Measurements from ENCODE around the gene STARD3.

The STARD3 gene

DNA sequence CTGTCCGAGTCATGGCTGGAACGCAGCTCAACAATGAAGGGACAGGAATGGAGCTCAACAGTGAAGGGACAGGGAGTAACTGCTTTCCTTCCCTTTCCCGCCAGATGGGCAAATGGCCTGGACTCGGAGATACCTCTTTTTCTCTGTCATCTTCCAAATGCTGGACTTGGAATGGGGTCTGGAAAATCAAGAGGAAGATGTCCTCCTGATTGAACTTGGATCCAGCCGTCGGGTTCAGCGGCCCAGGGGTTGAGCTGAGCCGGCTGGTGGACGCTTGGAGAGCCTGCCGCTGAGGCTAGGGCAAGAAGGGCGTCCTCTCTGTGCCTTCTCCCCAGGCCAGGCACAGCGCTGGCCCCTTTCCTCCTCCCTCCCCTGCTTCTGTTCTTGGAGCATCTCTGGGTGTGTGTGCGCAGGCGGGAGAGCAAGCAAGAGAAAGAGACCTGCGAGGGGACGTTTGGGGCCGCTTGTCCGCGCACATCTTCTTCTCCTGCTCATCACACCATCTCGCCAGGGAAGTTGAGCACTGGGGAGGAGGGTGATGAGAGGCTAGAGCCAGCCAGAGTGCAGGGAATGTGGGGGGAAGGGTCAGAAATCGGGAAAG, 35.8 kb upstream of the STARD3 start:
- peaks cover 34% of the 10 kb centered on the region for H3K27me3 ChIP-seq (ENCODE audit: control insufficient read depth, insufficient read depth, low read length)
- no peak overlapping the region for H3K4me2 ChIP-seq (ENCODE audit: low read length)

DNA sequence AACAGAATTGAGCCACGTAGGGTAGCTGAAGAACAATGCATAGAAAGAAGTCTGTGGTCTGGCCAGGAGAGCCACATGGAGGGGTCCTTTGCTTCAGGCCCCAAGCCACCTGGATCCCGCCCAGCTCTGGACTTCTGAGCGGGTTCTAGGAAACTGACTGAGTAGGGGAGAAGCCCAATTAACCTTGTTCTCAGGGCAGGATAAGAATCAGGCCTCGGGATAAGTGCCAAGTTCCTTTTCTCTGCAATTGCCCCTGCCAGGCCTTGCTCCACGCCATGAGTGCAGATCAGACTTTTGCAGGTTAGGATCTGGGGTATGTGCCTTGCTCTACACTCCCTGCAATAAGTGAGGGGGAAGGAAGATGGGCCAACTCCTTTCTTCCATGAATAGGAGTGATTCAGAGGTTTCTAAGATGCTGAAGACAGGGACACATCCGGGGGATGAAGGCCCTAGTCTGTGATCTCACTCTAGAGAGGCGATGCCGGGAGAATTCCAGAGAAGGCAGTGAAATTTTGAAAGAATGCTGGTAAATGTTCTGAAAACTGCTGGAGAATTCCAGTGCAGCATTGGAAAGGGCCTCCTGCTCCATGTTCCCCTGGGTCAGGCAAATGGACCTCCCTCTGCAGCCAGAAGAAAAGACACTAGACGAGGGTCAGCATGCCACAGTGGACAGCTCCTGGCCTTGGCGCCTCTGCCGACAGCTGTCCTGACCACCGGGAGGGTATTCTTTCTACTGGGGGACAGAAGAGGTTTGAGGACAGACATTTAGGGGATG, 35.0 kb upstream of the STARD3 start:
- Histone ChIP-seq H3K4me1 (peaks cover 4% of the 10 kb centered on the region), H3K27ac (no peak overlapping the region)

More for the DNA sequence above, 35.8 kb upstream of the STARD3 start:
- H3K9me3 ChIP-seq (ENCODE audit: control insufficient read depth, low read length) = no peaks in the 10 kb centered on the region
- H3K9ac ChIP-seq = no peak overlapping the region
- H2AFZ ChIP-seq = no peak overlapping the region
- no peak for TF ChIP-seq CTCF (IDR thresholded peaks at IDR 0.05)
- H3K4me3 ChIP-seq (ENCODE audit: low read depth, low read length) = no peak overlapping the region
- H3K79me2 ChIP-seq = no peaks in the 10 kb centered on the region
- H3K27ac ChIP-seq = no peak overlapping the region
- H3K36me3 ChIP-seq (ENCODE audit: control insufficient read depth, insufficient read depth, low read length) = no peaks in the 10 kb centered on the region
- peaks cover 4% of the 10 kb centered on the region for H3K4me1 ChIP-seq

DNA sequence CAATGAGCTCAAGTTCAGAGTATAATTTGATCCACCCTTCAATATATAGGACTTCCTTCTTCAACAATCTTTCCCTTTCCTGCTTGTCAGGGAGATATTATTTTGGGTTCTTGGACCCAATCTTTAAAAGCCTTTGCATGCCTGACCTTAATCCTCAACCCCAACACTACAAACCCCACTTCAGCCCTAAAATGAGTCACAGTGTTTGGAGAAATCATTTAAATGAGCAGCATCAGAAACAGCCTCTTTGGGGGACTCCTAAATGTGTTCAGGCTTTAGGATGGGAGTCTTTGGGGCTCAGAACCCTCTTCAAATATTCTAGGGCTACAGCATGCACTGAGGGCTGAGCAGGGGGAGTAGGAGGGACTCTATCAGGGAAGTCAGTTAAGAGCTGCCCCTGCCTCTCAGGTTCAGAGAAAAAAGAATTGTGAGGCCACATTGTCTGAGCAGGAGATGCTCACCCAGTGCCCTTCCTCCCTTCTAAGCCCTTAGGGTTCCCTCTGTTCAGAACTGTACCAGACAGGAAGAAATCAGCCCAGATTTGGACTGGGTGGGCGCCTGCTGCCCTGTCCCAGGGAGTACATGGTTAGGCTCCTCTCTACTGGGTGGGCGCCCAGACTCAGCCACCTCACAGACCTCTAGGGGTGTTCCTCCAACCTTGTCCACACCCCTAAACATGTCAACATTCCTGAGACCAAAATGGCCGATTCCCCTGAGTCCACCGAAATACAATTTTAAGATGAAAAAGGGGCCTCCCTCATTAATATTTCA, 34.2 kb upstream of the STARD3 start:
- no peak overlapping the region for H3K4me3 ChIP-seq (ENCODE audit: low read depth, low read length)
- H3K4me1 ChIP-seq = peaks cover 4% of the 10 kb centered on the region
- H3K27me3 ChIP-seq (ENCODE audit: control insufficient read depth, insufficient read depth, low read length) = peaks cover 47% of the 10 kb centered on the region
- no peak overlapping the region for H3K9ac ChIP-seq
- TF ChIP-seq CTCF (IDR thresholded peaks at IDR 0.05) = no peak
- H2AFZ ChIP-seq = no peak overlapping the region
- no peak overlapping the region for H3K27ac ChIP-seq
- no peaks in the 10 kb centered on the region for H3K79me2 ChIP-seq
- H3K9me3 ChIP-seq (ENCODE audit: control insufficient read depth, low read length) = no peaks in the 10 kb centered on the region
- H3K36me3 ChIP-seq (ENCODE audit: control insufficient read depth, insufficient read depth, low read length) = no peaks in the 10 kb centered on the region
- H3K4me2 ChIP-seq (ENCODE audit: low read length) = no peak overlapping the region

More for the DNA sequence above, 35.0 kb upstream of the STARD3 start:
- Histone ChIP-seq H3K4me2 (ENCODE audit: low read length) (no peak overlapping the region), H3K9me3 (ENCODE audit: control insufficient read depth, low read length) (no peaks in the 10 kb centered on the region), H3K79me2 (no peaks in the 10 kb centered on the region), H3K4me3 (ENCODE audit: low read depth, low read length) (no peak overlapping the region), H3K27me3 (ENCODE audit: control insufficient read depth, insufficient read depth, low read length) (peaks cover 41% of the 10 kb centered on the region), H2AFZ (no peak overlapping the region), H3K9ac (no peak overlapping the region), H3K36me3 (ENCODE audit: control insufficient read depth, insufficient read depth, low read length) (no peaks in the 10 kb centered on the region)
- TF ChIP-seq CTCF (IDR thresholded peaks at IDR 0.05) = no peak

DNA sequence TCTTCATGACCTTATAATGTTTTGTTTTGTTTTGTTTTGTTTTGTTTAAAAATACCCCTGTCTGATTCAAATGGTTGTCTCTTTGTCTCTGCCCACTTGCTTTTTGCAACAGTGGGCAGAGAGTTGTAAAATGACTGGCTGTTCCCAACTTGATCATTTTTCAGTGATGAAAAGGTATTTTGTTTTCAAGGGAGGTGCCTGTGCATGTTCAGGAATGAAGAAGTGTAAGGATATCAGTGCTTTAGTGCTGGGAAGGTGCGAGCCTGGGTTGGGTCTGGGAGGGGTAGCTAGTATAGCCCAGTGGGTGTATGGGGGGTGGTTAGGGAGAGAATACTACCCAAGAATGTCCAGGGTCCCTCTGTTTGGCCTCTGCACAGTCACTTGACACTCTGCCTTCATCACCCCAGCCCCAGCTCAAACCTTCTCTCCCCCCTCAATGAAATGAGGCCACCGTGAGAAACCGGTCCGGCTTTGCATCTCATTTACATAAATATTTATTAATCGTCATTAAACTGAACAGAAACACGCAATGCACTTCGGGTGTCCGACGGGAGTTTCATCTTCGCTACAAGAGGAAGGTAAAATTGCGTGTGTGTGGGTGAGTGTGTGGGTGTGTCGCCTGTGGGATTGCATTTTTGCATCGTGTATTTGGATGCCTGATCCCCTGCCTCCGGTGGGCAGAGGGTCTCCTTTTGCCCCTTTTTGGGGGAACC, 33.5 kb upstream of the STARD3 start:
- Histone ChIP-seq H2AFZ (no peak overlapping the region), H3K4me3 (ENCODE audit: low read depth, low read length) (no peak overlapping the region), H3K36me3 (ENCODE audit: control insufficient read depth, insufficient read depth, low read length) (no peaks in the 10 kb centered on the region), H3K4me2 (ENCODE audit: low read length) (no peak overlapping the region), H3K27ac (no peak overlapping the region), H3K9me3 (ENCODE audit: control insufficient read depth, low read length) (no peaks in the 10 kb centered on the region), H3K9ac (no peak overlapping the region), H3K79me2 (no peaks in the 10 kb centered on the region), H3K27me3 (ENCODE audit: control insufficient read depth, insufficient read depth, low read length) (peaks cover 44% of the 10 kb centered on the region), H3K4me1 (no peaks in the 10 kb centered on the region)
- TF ChIP-seq CTCF (IDR thresholded peaks at IDR 0.05) = no peak
